ENCODE results near the gene RAD50. TPM values are rescaled to one million over a fixed set of nuclear protein-coding genes. Genes with fewer than 3 reads are reported as not detected.

RAD50 gene
- total and polyA plus RNA-seq, 2 of the 4 experiments (the other 2 are of a cell fraction): 5.2 to 6.2 TPM

DNA sequence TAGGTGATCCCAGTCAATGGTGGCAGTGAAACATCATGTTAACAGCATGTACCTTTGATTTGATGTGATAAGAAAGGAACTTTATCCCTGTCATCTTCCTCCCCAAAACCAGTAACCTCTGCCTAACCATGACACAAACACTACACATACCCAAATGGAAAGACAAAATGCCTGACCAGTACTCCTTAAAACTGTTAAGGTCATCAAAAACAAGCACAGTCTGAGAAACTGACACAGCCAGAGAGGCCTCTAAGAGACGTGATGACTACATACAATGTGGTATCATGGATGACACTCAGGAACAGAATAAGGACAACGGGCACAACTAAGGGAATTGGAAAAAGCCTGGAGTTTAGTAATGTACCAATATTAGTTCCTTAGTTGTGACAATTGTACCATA is 9.5 kb upstream of the RAD50 start:
- Histone ChIP-seq H2BK15ac (ENCODE audit: low read depth, low read length) (no peak overlapping the region), H2BK20ac (ENCODE audit: low read depth, low read length) (no peak overlapping the region), H3K4me1 (ENCODE audit: control insufficient read depth, insufficient read depth, low read length) (no peaks in the 10 kb centered on the region), H3K4me2 (ENCODE audit: low read depth, low read length) (no peak overlapping the region), H4K20me1 (ENCODE audit: insufficient read depth, low read length) (no peaks in the 10 kb centered on the region), H3K4ac (ENCODE audit: low read depth, low read length) (no peak overlapping the region), H2AFZ (replicated peaks; ENCODE audit: low read length, poor library complexity) (no peak overlapping the region), H3K14ac (replicated peaks; ENCODE audit: low read depth, low read length) (no peak overlapping the region), H3K27ac (ENCODE audit: insufficient read depth, low read length) (no peak overlapping the region), H3K9me3 (ENCODE audit: control insufficient read depth, insufficient read depth, low read length) (no peaks in the 10 kb centered on the region), H3K9ac (ENCODE audit: low read depth, low read length) (no peak overlapping the region), H4K5ac (ENCODE audit: low read depth, low read length) (no peak overlapping the region), H3K36me3 (ENCODE audit: control insufficient read depth, insufficient read depth, low read length) (no peaks in the 10 kb centered on the region), H2AK5ac (ENCODE audit: low read depth, low read length) (no peak overlapping the region), H3K23ac (ENCODE audit: low read depth, low read length) (no peak overlapping the region), H3K27me3 (ENCODE audit: control insufficient read depth, insufficient read depth, low read length) (peaks cover 18% of the 10 kb centered on the region), H3K56ac (ENCODE audit: extremely low read depth, insufficient read depth, low read length) (no peak overlapping the region), H3K9me1 (ENCODE audit: insufficient read depth, low read length) (no peaks in the 10 kb centered on the region; the same call in 1 of the 2 replicates), H3K18ac (ENCODE audit: low read depth, low read length) (no peak overlapping the region), H3K4me3 (ENCODE audit: insufficient read depth, low read depth, low read length) (no peak overlapping the region), H4K8ac (ENCODE audit: low read depth in 2 of 2, low read length in 2 of 2) (no peak overlapping the region), H3K79me1 (ENCODE audit: low read depth in 1 of 2, low read length in 2 of 2) (no peaks in the 10 kb centered on the region), H2AK9ac (replicated peaks; ENCODE audit: low read depth, low read length, poor library complexity) (no peak overlapping the region), H4K91ac (ENCODE audit: insufficient read depth, low read depth, low read length) (no peak overlapping the region), H2BK5ac (ENCODE audit: low read depth, low read length, poor library complexity, severe bottlenecking) (no peak overlapping the region), H2BK120ac (ENCODE audit: low read depth, low read length) (no peak overlapping the region)
- intact Hi-C loops (cut with micrococcal nuclease): no loop called here
- no TSS peak for BruUV-seq (replicated peaks)
- DNase-seq (no peak), ATAC-seq (ENCODE audit: low read depth) (no peak)
- ChIA-PET CTCF (interaction anchor here (0.7 kb wide), 1 partner anchor 1830 kb away, joined by 3 read pairs; no protein-coding TSS in a partner anchor), POLR2A (ENCODE audit: unreplicated experiment) (no interaction called here)
- in situ Hi-C loops (cut with MboI; ENCODE audit: low sequenced_read_pairs): no loop called here
- dilution Hi-C loops (cut with HindIII; ENCODE audit: low sequenced_read_pairs, unreplicated experiment): no loop called here
- WGBS, 2 experiments (ENCODE audit: extremely low coverage in 2 of 2, insufficient read length in 1 of 2): no CpG with 5 or more reads among the region's 2 CpGs
- TF ChIP-seq NFE2L2 (IDR thresholded peaks at IDR 0.05; ENCODE audit: low read depth, low read length): no peak
- TF ChIP-seq MAFK (IDR thresholded peaks at IDR 0.05; ENCODE audit: low read depth, low read length): peak; percentile 45
- TF ChIP-seq, protein P1, sequence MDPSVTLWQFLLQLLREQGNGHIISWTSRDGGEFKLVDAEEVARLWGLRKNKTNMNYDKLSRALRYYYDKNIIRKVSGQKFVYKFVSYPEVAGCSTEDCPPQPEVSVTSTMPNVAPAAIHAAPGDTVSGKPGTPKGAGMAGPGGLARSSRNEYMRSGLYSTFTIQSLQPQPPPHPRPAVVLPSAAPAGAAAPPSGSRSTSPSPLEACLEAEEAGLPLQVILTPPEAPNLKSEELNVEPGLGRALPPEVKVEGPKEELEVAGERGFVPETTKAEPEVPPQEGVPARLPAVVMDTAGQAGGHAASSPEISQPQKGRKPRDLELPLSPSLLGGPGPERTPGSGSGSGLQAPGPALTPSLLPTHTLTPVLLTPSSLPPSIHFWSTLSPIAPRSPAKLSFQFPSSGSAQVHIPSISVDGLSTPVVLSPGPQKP (IDR thresholded peaks at IDR 0.05; ENCODE audit: borderline replicate concordance, low read depth, low read length): no peak
- TF ChIP-seq USF2 (IDR thresholded peaks at IDR 0.05; ENCODE audit: low read depth, low read length): no peak
- no peak for TF ChIP-seq MAZ (IDR thresholded peaks at IDR 0.05; ENCODE audit: borderline replicate concordance, low read depth, low read length)
- TF ChIP-seq FOS (IDR thresholded peaks at IDR 0.05; ENCODE audit: low read depth, low read length): no peak
- TF ChIP-seq, protein P2, sequence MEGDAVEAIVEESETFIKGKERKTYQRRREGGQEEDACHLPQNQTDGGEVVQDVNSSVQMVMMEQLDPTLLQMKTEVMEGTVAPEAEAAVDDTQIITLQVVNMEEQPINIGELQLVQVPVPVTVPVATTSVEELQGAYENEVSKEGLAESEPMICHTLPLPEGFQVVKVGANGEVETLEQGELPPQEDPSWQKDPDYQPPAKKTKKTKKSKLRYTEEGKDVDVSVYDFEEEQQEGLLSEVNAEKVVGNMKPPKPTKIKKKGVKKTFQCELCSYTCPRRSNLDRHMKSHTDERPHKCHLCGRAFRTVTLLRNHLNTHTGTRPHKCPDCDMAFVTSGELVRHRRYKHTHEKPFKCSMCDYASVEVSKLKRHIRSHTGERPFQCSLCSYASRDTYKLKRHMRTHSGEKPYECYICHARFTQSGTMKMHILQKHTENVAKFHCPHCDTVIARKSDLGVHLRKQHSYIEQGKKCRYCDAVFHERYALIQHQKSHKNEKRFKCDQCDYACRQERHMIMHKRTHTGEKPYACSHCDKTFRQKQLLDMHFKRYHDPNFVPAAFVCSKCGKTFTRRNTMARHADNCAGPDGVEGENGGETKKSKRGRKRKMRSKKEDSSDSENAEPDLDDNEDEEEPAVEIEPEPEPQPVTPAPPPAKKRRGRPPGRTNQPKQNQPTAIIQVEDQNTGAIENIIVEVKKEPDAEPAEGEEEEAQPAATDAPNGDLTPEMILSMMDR (conservative IDR thresholded peaks at IDR 0.05; ENCODE audit: low read depth, low read length): no peak

All from IMR-90 (cell line).